Neuron (in vitro differentiated cells): ENCODE results near the gene DMAC2.

Experiments
- H2AFZ ChIP-seq: one replicate; pipeline ENCODE4 v1.6.1; 2013; ENCODE audit warnings: low read depth, mild to moderate bottlenecking, inconsistent platforms, low read length, moderate library complexity
- H3K27me3 ChIP-seq: one replicate; pipeline ENCODE4 v1.6.1; 2013; ENCODE audit warnings: low read length; ENCODE audit not compliant: insufficient read depth
- H3K36me3 ChIP-seq: one replicate; pipeline ENCODE4 v1.6.1; 2013; ENCODE audit warnings: low read length; ENCODE audit not compliant: insufficient read depth
- H3K4me1 ChIP-seq: one replicate; pipeline ENCODE4 v1.6.1; 2013; ENCODE audit warnings: low read length; ENCODE audit not compliant: insufficient read depth
- H3K4me3 ChIP-seq: 2 replicates; pipeline ENCODE4 v1.5.1; 2013; ENCODE audit warnings: mild to moderate bottlenecking, low read length, moderate library complexity
- H3K9me3 ChIP-seq: one replicate; pipeline ENCODE4 v1.6.1; 2013; ENCODE audit warnings: low read length

The DMAC2 gene

GRCh38 chr19:41455936-41456335 lies 16.2 kb upstream of the DMAC2 start:
- Histone ChIP-seq H3K36me3 (no peaks in the 10 kb centered on the region), H2AFZ (no peak overlapping the region), H3K27me3 (peaks cover 7% of the 10 kb centered on the region), H3K9me3 (no peaks in the 10 kb centered on the region), H3K4me3 (no peak overlapping the region), H3K4me1 (no peaks in the 10 kb centered on the region)

GRCh38 chr19:41452584-41453275 lies 13.0 kb upstream of the DMAC2 start:
- Histone ChIP-seq H3K4me3 (no peak overlapping the region), H2AFZ (no peak overlapping the region), H3K27me3 (peaks cover 4% of the 10 kb centered on the region), H3K9me3 (no peaks in the 10 kb centered on the region), H3K4me1 (no peaks in the 10 kb centered on the region), H3K36me3 (no peaks in the 10 kb centered on the region)

- H3K36me3 ChIP-seq, result no peaks in the 10 kb centered on the region
- H3K4me1 ChIP-seq, result no peaks in the 10 kb centered on the region
- no peak overlapping the region for H2AFZ ChIP-seq
- no peak overlapping the region for H3K4me3 ChIP-seq
- no peaks in the 10 kb centered on the region for H3K9me3 ChIP-seq
- no peaks in the 10 kb centered on the region for H3K27me3 ChIP-seq
These were observed 10.1 kb upstream of the DMAC2 start for GRCh38 chr19:41449865-41450178.

- Histone ChIP-seq H3K4me3 (no peak overlapping the region), H2AFZ (no peak overlapping the region), H3K9me3 (no peaks in the 10 kb centered on the region), H3K4me1 (no peaks in the 10 kb centered on the region), H3K36me3 (no peaks in the 10 kb centered on the region), H3K27me3 (no peaks in the 10 kb centered on the region)
These were observed 9.6 kb upstream of the DMAC2 start for GRCh38 chr19:41449079-41449864.

GRCh38 chr19:41447732-41448332 lies 8.1 kb upstream of the DMAC2 start:
- Histone ChIP-seq H2AFZ (no peak overlapping the region), H3K9me3 (no peaks in the 10 kb centered on the region), H3K4me1 (no peaks in the 10 kb centered on the region), H3K27me3 (no peaks in the 10 kb centered on the region), H3K4me3 (no peak overlapping the region), H3K36me3 (no peaks in the 10 kb centered on the region)

GRCh38 chr19:41445575-41445974 lies 5.9 kb upstream of the DMAC2 start:
- no peaks in the 10 kb centered on the region for H3K27me3 ChIP-seq

GRCh38 chr19:41443813-41444455 lies 4.2 kb upstream of the DMAC2 start:
- Histone ChIP-seq H3K36me3 (no peaks in the 10 kb centered on the region), H3K4me1 (peaks cover under 1% of the 10 kb centered on the region), H3K4me3 (no peak overlapping the region), H3K9me3 (no peaks in the 10 kb centered on the region), H2AFZ (no peak overlapping the region), H3K27me3 (no peaks in the 10 kb centered on the region)

More at GRCh38 chr19:41445575-41445974, 5.9 kb upstream of the DMAC2 start:
- Histone ChIP-seq H3K9me3 (no peaks in the 10 kb centered on the region), H2AFZ (no peak overlapping the region), H3K4me1 (no peaks in the 10 kb centered on the region), H3K4me3 (no peak overlapping the region), H3K36me3 (no peaks in the 10 kb centered on the region)

- H3K9me3 ChIP-seq, result no peaks in the 10 kb centered on the region
- no peak within 1 kb of the TSS for H2AFZ ChIP-seq
- H3K4me1 ChIP-seq, result peaks cover 6% of the 10 kb centered on the region
- peaks cover 6% of the 10 kb centered on the region for H3K36me3 ChIP-seq
- no peak within 1 kb of the TSS for H3K4me3 ChIP-seq
- no peaks in the 10 kb centered on the region for H3K27me3 ChIP-seq
These were observed 3.0 kb upstream of the DMAC2 start, which contains the start of gene ERICH4 for GRCh38 chr19:41442473-41443355. Gene ERICH4 (plus strand): TSS chr19:41443156. CDS start chr19:41443170, 14 bp downstream.

- Histone ChIP-seq H3K9me3 (no peaks in the 10 kb centered on the region), H3K36me3 (peaks cover 7% of the 10 kb centered on the region), H3K4me1 (peaks cover 6% of the 10 kb centered on the region), H3K4me3 (no peak overlapping the region), H3K27me3 (no peaks in the 10 kb centered on the region), H2AFZ (no peak overlapping the region)
These were observed 1.7 kb upstream of the DMAC2 start for GRCh38 chr19:41441321-41441945.

GRCh38 chr19:41437944-41438574 lies 1.7 kb downstream of the DMAC2 start:
- Histone ChIP-seq H2AFZ (no peak overlapping the region), H3K36me3 (peaks cover 13% of the 10 kb centered on the region), H3K27me3 (no peaks in the 10 kb centered on the region), H3K4me3 (no peak overlapping the region), H3K4me1 (peaks cover 6% of the 10 kb centered on the region), H3K9me3 (no peaks in the 10 kb centered on the region)

- no peak overlapping the region for H3K4me3 ChIP-seq
- H3K36me3 ChIP-seq, result peaks cover 27% of the 10 kb centered on the region
- peaks cover 6% of the 10 kb centered on the region for H3K4me1 ChIP-seq
These were observed 3.1 kb downstream of the DMAC2 start for GRCh38 chr19:41436674-41436951.

More at GRCh38 chr19:41436674-41436951, 3.1 kb downstream of the DMAC2 start:
- H2AFZ ChIP-seq, result no peak overlapping the region
- no peaks in the 10 kb centered on the region for H3K27me3 ChIP-seq
- H3K9me3 ChIP-seq, result no peaks in the 10 kb centered on the region
